ENCODE measurements around the gene GBX2. TPM values are rescaled to one million over a fixed set of nuclear protein-coding genes. Genes with fewer than 3 reads are reported as not detected.
A peak's percentile ranks its signal among the peaks of the same experiment; 100 is the strongest.

Gene GBX2
- total and polyA plus RNA-seq, 2 of the 8 experiments (the other 6 are each of a cell fraction or from before 2014, with no cell fraction given) = 0.38 to 0.89 TPM

GRCh38 chr2:236177604-236177966 is 9.4 kb upstream of the GBX2 start (continued):
- TF ChIP-seq E2F6 (IDR thresholded peaks at IDR 0.05) = peak; percentile 51; the same call in 1 of the 2 replicates
- peak; percentile 92 to 98 (median 96) for TF ChIP-seq CTCF (IDR thresholded peaks at IDR 0.05; ENCODE audit: control extremely low read depth in 1 of 3, insufficient read depth in 1 of 3, low read depth in 1 of 3, low read length in 3 of 3)
- no peak for TF ChIP-seq RBBP5 (IDR thresholded peaks at IDR 0.05; ENCODE audit: borderline replicate concordance, low read depth, low read length)
- 0 out of 2 replicates have a peak, but pooled peaks have one; percentile 43 for TF ChIP-seq MAX (IDR thresholded peaks at IDR 0.05)
- TF ChIP-seq RAD21 (IDR thresholded peaks at IDR 0.05 in 1 of 2, conservative IDR thresholded peaks at IDR 0.05 in 1 of 2; ENCODE audit: low read depth in 2 of 2, low read length in 2 of 2) = peak; percentile 50 to 65
- TF ChIP-seq SAP30 (IDR thresholded peaks at IDR 0.05; ENCODE audit: insufficient read depth, insufficient replicate concordance, low read length) = no peak
- no peak for TF ChIP-seq TEAD4 (IDR thresholded peaks at IDR 0.05; ENCODE audit: low read depth, low read length)
- TF ChIP-seq YY1 (IDR thresholded peaks at IDR 0.05; ENCODE audit: low read depth, low read length) = peak; percentile 33; the same call in 1 of the 2 replicates

Measured in H1 (cell line).